ENCODE data around the gene DUOX2. TPM values are rescaled to one million over a fixed set of nuclear protein-coding genes. Genes with fewer than 3 reads are reported as not detected.

DUOX2 gene
- total and polyA plus RNA-seq, 8 donors: 0.29 to 2.7 (median 0.38) TPM

DNA sequence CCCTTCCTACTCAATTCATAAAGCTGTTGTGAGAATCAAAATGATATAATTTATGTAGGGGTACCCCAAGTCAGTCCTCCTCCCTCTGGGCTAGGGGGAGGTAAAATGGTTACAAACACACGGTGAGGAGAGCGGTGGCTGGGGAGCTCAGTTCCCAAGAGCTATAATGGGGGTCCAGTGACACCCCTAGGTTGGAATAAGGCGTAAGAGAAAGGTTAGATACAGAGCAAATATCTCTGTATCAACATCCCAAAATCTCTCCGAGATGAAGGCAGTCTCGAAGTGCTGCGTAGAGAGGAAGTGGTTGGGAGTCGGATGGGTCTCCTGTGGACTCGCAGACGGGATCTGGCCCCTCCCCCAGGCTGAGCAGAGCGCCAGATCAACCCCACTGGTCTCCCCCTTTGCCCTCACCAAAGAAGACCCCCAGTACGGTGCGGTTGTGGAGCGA, 1.8 kb downstream of the DUOX2 start:
- no peak for ATAC-seq
- intact Hi-C loops (cut with DNase I): no loop called here
- no peak overlapping the region for H3K4me3 ChIP-seq

GRCh38 chr15:45111390-45112142, 2.4 kb downstream of the DUOX2 start:
- ATAC-seq (peak; percentile 20), DNase-seq (peak in 1 of 4 donors; percentile 21)
- Histone ChIP-seq H3K27me3 (peaks cover 61 to 96% of the 10 kb centered on the region in 2 donors), H3K36me3 (no peaks in the 10 kb centered on the region), H3K27ac (no peak overlapping the region), H3K9me3 (no peaks in the 10 kb centered on the region), H3K4me1 (peaks cover 2 to 19% of the 10 kb centered on the region in 2 donors), H3K4me3 (no peak overlapping the region)
- TF ChIP-seq, protein P1, sequence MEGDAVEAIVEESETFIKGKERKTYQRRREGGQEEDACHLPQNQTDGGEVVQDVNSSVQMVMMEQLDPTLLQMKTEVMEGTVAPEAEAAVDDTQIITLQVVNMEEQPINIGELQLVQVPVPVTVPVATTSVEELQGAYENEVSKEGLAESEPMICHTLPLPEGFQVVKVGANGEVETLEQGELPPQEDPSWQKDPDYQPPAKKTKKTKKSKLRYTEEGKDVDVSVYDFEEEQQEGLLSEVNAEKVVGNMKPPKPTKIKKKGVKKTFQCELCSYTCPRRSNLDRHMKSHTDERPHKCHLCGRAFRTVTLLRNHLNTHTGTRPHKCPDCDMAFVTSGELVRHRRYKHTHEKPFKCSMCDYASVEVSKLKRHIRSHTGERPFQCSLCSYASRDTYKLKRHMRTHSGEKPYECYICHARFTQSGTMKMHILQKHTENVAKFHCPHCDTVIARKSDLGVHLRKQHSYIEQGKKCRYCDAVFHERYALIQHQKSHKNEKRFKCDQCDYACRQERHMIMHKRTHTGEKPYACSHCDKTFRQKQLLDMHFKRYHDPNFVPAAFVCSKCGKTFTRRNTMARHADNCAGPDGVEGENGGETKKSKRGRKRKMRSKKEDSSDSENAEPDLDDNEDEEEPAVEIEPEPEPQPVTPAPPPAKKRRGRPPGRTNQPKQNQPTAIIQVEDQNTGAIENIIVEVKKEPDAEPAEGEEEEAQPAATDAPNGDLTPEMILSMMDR (IDR thresholded peaks at IDR 0.05): no peak
- intact Hi-C loops (cut with DNase I): no loop called here

More for the DNA sequence above, 1.8 kb downstream of the DUOX2 start:
- H3K27ac ChIP-seq: no peak overlapping the region
- no peaks in the 10 kb centered on the region for H3K36me3 ChIP-seq
- H3K27me3 ChIP-seq: peaks cover 67 to 96% of the 10 kb centered on the region in 2 donors
- no peak for DNase-seq
- no peaks in the 10 kb centered on the region for H3K9me3 ChIP-seq
- TF ChIP-seq, protein P1 (IDR thresholded peaks at IDR 0.05): no peak
- peaks cover 8 to 25% of the 10 kb centered on the region in 2 donors for H3K4me1 ChIP-seq

GRCh38 chr15:45110256-45110820, 3.6 kb downstream of the DUOX2 start:
- Histone ChIP-seq H3K27ac (no peak overlapping the region), H3K4me1 (peaks cover 0 to 13% of the 10 kb centered on the region in 2 donors), H3K9me3 (no peaks in the 10 kb centered on the region), H3K27me3 (peaks cover 48 to 93% of the 10 kb centered on the region in 2 donors), H3K4me3 (no peak overlapping the region), H3K36me3 (no peaks in the 10 kb centered on the region)
- TF ChIP-seq, protein P1 (IDR thresholded peaks at IDR 0.05): no peak
- no peak for ATAC-seq
- DNase-seq: peak in 1 of 4 donors; percentile 10
- intact Hi-C loops (cut with DNase I): no loop called here

DNA sequence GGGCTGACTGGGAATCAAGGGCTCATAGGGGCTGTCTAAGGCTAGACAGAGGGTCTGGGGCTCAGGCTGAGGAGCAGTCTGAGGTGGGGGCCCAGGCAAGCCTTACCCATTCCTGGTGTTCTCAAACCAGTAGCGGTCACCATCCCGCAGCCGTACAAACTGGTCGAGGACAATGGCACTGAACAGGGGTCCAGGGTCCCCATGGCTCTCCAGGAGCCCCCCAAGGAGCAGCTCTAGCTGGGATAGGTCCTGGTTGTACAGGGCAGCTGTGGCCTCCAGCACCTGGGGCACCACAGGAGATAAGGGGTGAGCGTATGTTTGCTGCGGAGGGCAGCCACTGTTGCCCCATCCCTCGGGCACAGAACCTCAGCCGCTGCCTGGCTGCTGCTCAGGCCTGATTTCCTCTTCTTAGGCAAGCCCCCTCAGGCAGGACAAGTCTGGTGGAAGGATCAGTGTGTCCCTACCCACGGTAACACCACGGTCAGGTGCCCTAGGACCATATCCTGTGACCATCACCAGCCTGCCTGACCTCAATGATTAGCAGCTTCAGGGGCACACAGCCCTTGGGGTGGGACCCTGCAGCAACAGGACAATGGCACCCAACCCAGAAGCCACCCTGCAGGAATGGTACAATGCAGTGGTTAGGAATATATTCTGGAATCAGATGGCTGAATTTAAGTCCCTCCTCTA, 5.9 kb downstream of the DUOX2 start:
- ATAC-seq (no peak), DNase-seq (peak in 1 of 4 donors; percentile 26)
- TF ChIP-seq, protein P1 (IDR thresholded peaks at IDR 0.05): no peak
- Histone ChIP-seq H3K27me3 (peaks cover 26 to 70% of the 10 kb centered on the region in 2 donors), H3K4me3 (no peak overlapping the region), H3K4me1 (peaks cover 0 to 11% of the 10 kb centered on the region in 2 donors), H3K36me3 (no peaks in the 10 kb centered on the region), H3K27ac (no peak overlapping the region), H3K9me3 (no peaks in the 10 kb centered on the region)
- intact Hi-C loops (cut with DNase I): no loop called here

Measured in left lung (tissue), 10 donors.